ENCODE results near the gene MPHOSPH9. TPM values are rescaled to one million over a fixed set of nuclear protein-coding genes. Genes with fewer than 3 reads are reported as not detected.

MPHOSPH9 gene
- total RNA-seq, 1 experiment from 2014 or later, result 44.9 TPM

DNA sequence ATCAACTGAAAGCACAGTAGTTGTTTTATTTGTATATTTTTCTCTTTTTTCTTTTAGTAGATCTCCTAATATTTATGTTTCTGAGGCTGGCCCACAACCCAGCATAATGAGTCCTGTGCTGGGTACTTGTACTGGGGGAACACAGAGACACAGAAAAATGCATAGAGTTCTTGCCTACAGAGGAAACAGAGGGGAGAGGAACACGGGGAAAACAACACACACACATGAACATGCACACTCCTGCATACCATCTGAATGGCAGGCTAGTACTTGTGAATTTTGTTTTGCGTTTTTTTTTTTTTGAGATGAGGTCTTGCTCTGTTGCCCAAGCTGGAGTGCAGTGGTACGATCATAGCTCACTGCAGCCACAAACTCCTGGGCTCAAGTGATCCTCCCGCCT, 103.3 kb downstream of the MPHOSPH9 start:
- H3K9me2 ChIP-seq (ENCODE audit: insufficient read depth), result no peaks in the 10 kb centered on the region
- intact Hi-C loops (cut with micrococcal nuclease), result no loop called here
- H3K79me2 ChIP-seq (ENCODE audit: insufficient read depth, low read length), result peaks cover 13% of the 10 kb centered on the region; the same call in 1 of the 2 replicates
- H3K9me3 ChIP-seq (ENCODE audit: control insufficient read depth in 1 of 2, insufficient read depth in 1 of 2, low read depth in 1 of 2, low read length in 2 of 2), result no peaks in the 10 kb centered on the region
- no TSS peak for BruUV-seq (replicated peaks)
- peaks cover 14 to 56% of the 10 kb centered on the region in 2 experiments for H3K4me1 ChIP-seq (ENCODE audit: control insufficient read depth in 1 of 2, insufficient read depth in 2 of 2, low read length in 2 of 2)
- no peak overlapping the region for H2AFZ ChIP-seq (ENCODE audit: low read depth, low read length, poor library complexity, severe bottlenecking)
- ATAC-seq, result no peak
- no peak overlapping the region for H3K9ac ChIP-seq (ENCODE audit: low read length)
- no peak overlapping the region for H3K27ac ChIP-seq (ENCODE audit: low read depth, low read length)
- POLR2A ChIA-PET, result no interaction called here
- CTCF ChIA-PET, result no interaction called here
- DNase-seq (ENCODE audit: low read depth, low spot score), result no peak
- H3K4me2 ChIP-seq (ENCODE audit: low read length), result no peak overlapping the region
- no peaks in the 10 kb centered on the region for H4K20me1 ChIP-seq (ENCODE audit: insufficient read depth)
- H3K4me3 ChIP-seq (replicated peaks in 1 of 2; ENCODE audit: low read depth in 1 of 2, low read length in 2 of 2), result no peak overlapping the region
- H3K27me3 ChIP-seq (ENCODE audit: insufficient read depth, low read length), result no peaks in the 10 kb centered on the region
- no peaks in the 10 kb centered on the region for H3K36me3 ChIP-seq (ENCODE audit: control insufficient read depth in 1 of 2, insufficient read depth in 2 of 2, low read length in 2 of 2)
- RAD21 ChIA-PET (ENCODE audit: low non-redundant PET in 1 of 2, low total read pairs in 2 of 2, uncharacterized antibody in 2 of 2, unreplicated experiment in 2 of 2), result no interaction called here
- no peak for TF ChIP-seq EZH2phosphoT487 (IDR thresholded peaks at IDR 0.05; ENCODE audit: borderline replicate concordance)
- TF ChIP-seq, protein P1, sequence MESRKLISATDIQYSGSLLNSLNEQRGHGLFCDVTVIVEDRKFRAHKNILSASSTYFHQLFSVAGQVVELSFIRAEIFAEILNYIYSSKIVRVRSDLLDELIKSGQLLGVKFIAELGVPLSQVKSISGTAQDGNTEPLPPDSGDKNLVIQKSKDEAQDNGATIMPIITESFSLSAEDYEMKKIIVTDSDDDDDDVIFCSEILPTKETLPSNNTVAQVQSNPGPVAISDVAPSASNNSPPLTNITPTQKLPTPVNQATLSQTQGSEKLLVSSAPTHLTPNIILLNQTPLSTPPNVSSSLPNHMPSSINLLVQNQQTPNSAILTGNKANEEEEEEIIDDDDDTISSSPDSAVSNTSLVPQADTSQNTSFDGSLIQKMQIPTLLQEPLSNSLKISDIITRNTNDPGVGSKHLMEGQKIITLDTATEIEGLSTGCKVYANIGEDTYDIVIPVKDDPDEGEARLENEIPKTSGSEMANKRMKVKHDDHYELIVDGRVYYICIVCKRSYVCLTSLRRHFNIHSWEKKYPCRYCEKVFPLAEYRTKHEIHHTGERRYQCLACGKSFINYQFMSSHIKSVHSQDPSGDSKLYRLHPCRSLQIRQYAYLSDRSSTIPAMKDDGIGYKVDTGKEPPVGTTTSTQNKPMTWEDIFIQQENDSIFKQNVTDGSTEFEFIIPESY (IDR thresholded peaks at IDR 0.05; ENCODE audit: extremely low read depth, insufficient replicate concordance, low read length), result no peak

DNA sequence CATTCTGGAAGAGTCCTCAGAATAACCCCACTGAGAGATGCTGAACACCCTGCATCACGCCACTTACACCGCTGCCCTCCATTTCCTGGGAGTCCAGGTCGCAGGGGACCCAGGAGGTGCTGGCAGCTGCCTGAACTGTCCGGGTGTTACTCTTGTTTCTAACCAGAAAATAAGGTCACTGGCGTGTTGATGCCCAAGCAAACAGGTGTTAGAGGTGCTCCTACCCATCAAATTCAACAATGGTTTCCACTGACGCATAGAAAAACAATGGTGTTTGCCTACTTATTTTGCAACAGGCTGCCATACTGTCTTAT, 105.8 kb downstream of the MPHOSPH9 start:
- ChIA-PET CTCF (interaction anchor here (0.9 to 1.4 kb wide), 4 partner anchors 13 to 84 kb away, joined by 3 read pairs; no protein-coding TSS in a partner anchor), RAD21 (ENCODE audit: low non-redundant PET in 1 of 2, low total read pairs in 2 of 2, uncharacterized antibody in 2 of 2, unreplicated experiment in 2 of 2) (no interaction called here), POLR2A (interaction anchor here (1.1 kb wide), 1 partner anchor 8 kb away, joined by 4 read pairs; no protein-coding TSS in a partner anchor)
- Histone ChIP-seq H3K79me2 (ENCODE audit: insufficient read depth, low read length) (peaks cover 15% of the 10 kb centered on the region; the same call in 1 of the 2 replicates), H3K4me1 (ENCODE audit: control insufficient read depth in 1 of 2, insufficient read depth in 2 of 2, low read length in 2 of 2) (peaks cover 14 to 37% of the 10 kb centered on the region in 2 experiments), H3K4me3 (replicated peaks in 1 of 2; ENCODE audit: low read depth in 1 of 2, low read length in 2 of 2) (peak overlapping the region in 1 of 2 experiments; percentile 26; a peak in 1 of 4 replicates), H3K36me3 (ENCODE audit: control insufficient read depth in 1 of 2, insufficient read depth in 2 of 2, low read length in 2 of 2) (no peaks in the 10 kb centered on the region), H3K4me2 (ENCODE audit: low read length) (peak overlapping the region; percentile 65), H3K9me2 (ENCODE audit: insufficient read depth) (no peaks in the 10 kb centered on the region), H3K27ac (ENCODE audit: low read depth, low read length) (peak overlapping the region; percentile 78), H2AFZ (ENCODE audit: low read depth, low read length, poor library complexity, severe bottlenecking) (no peak overlapping the region), H3K27me3 (ENCODE audit: insufficient read depth, low read length) (no peaks in the 10 kb centered on the region), H4K20me1 (ENCODE audit: insufficient read depth) (no peaks in the 10 kb centered on the region), H3K9ac (ENCODE audit: low read length) (peak overlapping the region; percentile 30; the same call in 1 of the 2 replicates), H3K9me3 (ENCODE audit: control insufficient read depth in 1 of 2, insufficient read depth in 1 of 2, low read depth in 1 of 2, low read length in 2 of 2) (no peaks in the 10 kb centered on the region)
- intact Hi-C loops (cut with micrococcal nuclease), result no loop called here
- no TSS peak for BruUV-seq (replicated peaks)
- no peak for DNase-seq (ENCODE audit: low read depth, low spot score)
- ATAC-seq, result no peak; the same call in none of the 2 replicates
- TF ChIP-seq YY1 (IDR thresholded peaks at IDR 0.05; ENCODE audit: extremely low read depth, insufficient replicate concordance, low read depth, low read length), result no peak
- TF ChIP-seq ZFX (IDR thresholded peaks at IDR 0.05), result no peak
- TF ChIP-seq EGR1 (IDR thresholded peaks at IDR 0.05; ENCODE audit: low read depth), result no peak
- TF ChIP-seq FOSL1 (IDR thresholded peaks at IDR 0.05; ENCODE audit: low read depth), result no peak
- no peak for TF ChIP-seq CBX3 (IDR thresholded peaks at IDR 0.05; ENCODE audit: low read depth)
- TF ChIP-seq, protein P1 (IDR thresholded peaks at IDR 0.05; ENCODE audit: extremely low read depth, insufficient replicate concordance, low read length), result no peak
- TF ChIP-seq POLR2A (IDR thresholded peaks at IDR 0.05; ENCODE audit: borderline replicate concordance, extremely low read depth, insufficient read depth, insufficient read length), result no peak
- no peak for TF ChIP-seq SRF (IDR thresholded peaks at IDR 0.05; ENCODE audit: low read depth)
- no peak for TF ChIP-seq JUND (IDR thresholded peaks at IDR 0.05)
- no peak for TF ChIP-seq EZH2 (IDR thresholded peaks at IDR 0.05)
- TF ChIP-seq, protein P2, sequence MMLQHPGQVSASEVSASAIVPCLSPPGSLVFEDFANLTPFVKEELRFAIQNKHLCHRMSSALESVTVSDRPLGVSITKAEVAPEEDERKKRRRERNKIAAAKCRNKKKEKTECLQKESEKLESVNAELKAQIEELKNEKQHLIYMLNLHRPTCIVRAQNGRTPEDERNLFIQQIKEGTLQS (IDR thresholded peaks at IDR 0.05), result no peak

Data from HCT116 (cell line).